Suprapubic skin (tissue), 4 donors: ENCODE measurements around the gene MTCH1. TPM values are rescaled to one million over a fixed set of nuclear protein-coding genes. Genes with fewer than 3 reads are reported as not detected.

ENCODE experiments used
- DNase-seq, 2 donors: peaks; one replicate each; pipeline ENCODE4 v3.0.0-alpha.2; 2019; ENCODE audit warnings: low spot score in 2 of 2
- H3K27ac ChIP-seq: fragments of 200-600 bp; sonication (generic); one replicate; pipeline ENCODE4 v1.5.1; 2019
- H3K27me3 ChIP-seq: fragments of 200-600 bp; sonication (generic); one replicate; pipeline ENCODE4 v1.5.1; 2019
- H3K36me3 ChIP-seq: fragments of 200-600 bp; sonication (generic); one replicate; pipeline ENCODE4 v1.5.1; 2019
- H3K4me1 ChIP-seq: fragments of 200-600 bp; sonication (generic); one replicate; pipeline ENCODE4 v1.5.1; 2019
- H3K4me3 ChIP-seq: fragments of 200-600 bp; sonication (generic); one replicate; pipeline ENCODE4 v1.5.1; 2019; ENCODE audit warnings: mild to moderate bottlenecking
- H3K9me3 ChIP-seq: fragments of 200-600 bp; sonication (generic); one replicate; pipeline ENCODE4 v1.5.1; 2019
- EP300 ChIP-seq: sonication (generic); formaldehyde crosslinking; IDR thresholded peaks from one replicate; pipeline ENCODE4 v1.6.1; 2017; ENCODE audit warnings: antibody characterized with exemption
- POLR2A ChIP-seq, 2 donors: fragments of 450-650 bp; IDR thresholded peaks; one replicate each; pipeline ENCODE4 v1.6.1; 2017; ENCODE audit warnings: antibody characterized with exemption in 2 of 2, mild to moderate bottlenecking in 2 of 2, moderate library complexity in 2 of 2
- POLR2AphosphoS5 ChIP-seq, 3 donors: sonication (generic); formaldehyde crosslinking; IDR thresholded peaks; one replicate each; pipeline ENCODE4 v1.6.1; 2017; ENCODE audit warnings: antibody characterized with exemption in 3 of 3
- WGBS: methylation state at CpG from one replicate; pipeline ENCODE4 v1.1.5; 2018; 5-methylcytosine and 5-hydroxymethylcytosine counted together
- total RNA-seq, 4 donors: library from RNA; depleted of rRNA; stranded (reverse); fragments of >200 nt; gene quantifications; one replicate each; pipeline ENCODE4 v1.1.0, GENCODE V29; 2016
- TF ChIP-seq, protein P1 (sequence below), 2 donors: fragments of 200-600 bp in 1 of 2; fragments of 450-650 bp in 1 of 2; sonication (generic) in 1 of 2; IDR thresholded peaks; one replicate each; pipeline ENCODE4 v1.5.1; 2016 to 2019; ENCODE audit warnings: antibody characterized with exemption in 2 of 2, mild to moderate bottlenecking in 1 of 2, moderate library complexity in 1 of 2

Gene MTCH1
- total RNA-seq, 4 donors from 2014 or later: 160 to 220 (median 183) TPM

DNA sequence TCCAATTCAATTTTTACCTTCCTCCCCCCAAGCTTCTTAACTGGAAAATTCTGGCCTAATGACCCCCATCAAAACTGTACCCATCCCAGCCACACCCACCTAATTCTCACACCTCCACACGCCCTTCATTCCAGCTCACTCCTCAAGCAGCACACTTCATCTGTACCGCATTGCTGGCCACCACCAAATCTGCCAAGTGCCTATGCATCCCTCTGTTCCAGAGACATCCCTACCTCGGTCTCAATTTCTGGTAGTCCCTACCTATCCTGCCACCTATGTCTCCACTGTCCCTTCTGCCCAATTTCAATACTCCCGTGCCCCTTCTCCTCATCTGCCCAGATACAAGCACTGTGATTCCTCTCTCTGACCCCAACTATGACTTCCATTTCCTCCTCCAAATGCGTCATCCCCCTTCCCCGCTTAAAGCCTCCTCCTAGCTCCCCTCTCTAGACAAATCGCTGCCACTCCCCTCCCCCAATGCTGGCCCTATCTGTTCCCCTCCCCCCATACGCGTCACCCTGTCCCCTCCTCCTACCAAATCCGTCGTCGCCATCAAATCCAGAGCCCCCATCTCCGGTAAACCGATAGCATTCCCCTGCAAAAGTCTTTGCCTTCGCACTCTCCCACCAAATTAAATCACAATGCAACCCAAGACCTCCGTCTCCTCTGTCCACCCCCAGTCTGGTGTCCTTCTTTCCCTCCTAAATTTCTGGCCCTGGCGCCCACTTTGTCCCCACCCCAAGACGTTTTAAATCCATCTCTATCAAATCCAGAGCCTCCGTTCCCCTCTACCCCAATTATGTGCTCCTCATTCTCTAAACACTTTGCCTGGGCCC is 1.2 kb downstream of the MTCH1 start:
- peaks cover 60% of the 10 kb centered on the region for H3K4me1 ChIP-seq
- TF ChIP-seq EP300: no peak
- peak overlapping the region; percentile 96 for H3K27ac ChIP-seq
- peak in 1 of 2 donors; percentile 74 for DNase-seq
- 6% methylated on average over 19 of the region's 19 CpGs for WGBS
- H3K36me3 ChIP-seq: no peaks in the 10 kb centered on the region
- no peaks in the 10 kb centered on the region for H3K9me3 ChIP-seq
- H3K27me3 ChIP-seq: no peaks in the 10 kb centered on the region
- H3K4me3 ChIP-seq: peak overlapping the region; percentile 96

DNA sequence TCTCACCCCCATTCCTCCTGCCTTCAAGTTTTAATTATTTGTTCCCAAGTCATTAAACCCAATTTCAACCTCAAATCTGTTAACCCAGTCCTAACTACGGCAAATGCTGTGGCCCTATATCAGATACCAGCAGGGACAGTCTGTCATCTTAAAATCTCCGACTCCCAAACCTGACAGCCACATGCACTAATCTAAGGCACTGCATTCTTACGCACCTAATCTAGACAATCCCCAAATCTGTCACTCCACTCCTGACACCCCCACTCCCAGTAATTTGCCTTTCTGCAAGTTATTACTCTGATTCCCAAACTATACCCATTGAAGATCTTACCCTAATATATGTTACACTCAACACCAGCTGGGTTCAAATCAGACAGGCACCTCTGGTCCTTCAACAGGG is 2.5 kb downstream of the MTCH1 start:
- peaks cover 70% of the 10 kb centered on the region for H3K4me1 ChIP-seq
- TF ChIP-seq EP300: no peak
- no peak for TF ChIP-seq POLR2A (IDR thresholded peaks at IDR 0.05)
- TF ChIP-seq, protein P1, sequence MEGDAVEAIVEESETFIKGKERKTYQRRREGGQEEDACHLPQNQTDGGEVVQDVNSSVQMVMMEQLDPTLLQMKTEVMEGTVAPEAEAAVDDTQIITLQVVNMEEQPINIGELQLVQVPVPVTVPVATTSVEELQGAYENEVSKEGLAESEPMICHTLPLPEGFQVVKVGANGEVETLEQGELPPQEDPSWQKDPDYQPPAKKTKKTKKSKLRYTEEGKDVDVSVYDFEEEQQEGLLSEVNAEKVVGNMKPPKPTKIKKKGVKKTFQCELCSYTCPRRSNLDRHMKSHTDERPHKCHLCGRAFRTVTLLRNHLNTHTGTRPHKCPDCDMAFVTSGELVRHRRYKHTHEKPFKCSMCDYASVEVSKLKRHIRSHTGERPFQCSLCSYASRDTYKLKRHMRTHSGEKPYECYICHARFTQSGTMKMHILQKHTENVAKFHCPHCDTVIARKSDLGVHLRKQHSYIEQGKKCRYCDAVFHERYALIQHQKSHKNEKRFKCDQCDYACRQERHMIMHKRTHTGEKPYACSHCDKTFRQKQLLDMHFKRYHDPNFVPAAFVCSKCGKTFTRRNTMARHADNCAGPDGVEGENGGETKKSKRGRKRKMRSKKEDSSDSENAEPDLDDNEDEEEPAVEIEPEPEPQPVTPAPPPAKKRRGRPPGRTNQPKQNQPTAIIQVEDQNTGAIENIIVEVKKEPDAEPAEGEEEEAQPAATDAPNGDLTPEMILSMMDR (IDR thresholded peaks at IDR 0.05): no peak
- TF ChIP-seq POLR2AphosphoS5 (IDR thresholded peaks at IDR 0.05): no peak
- no peaks in the 10 kb centered on the region for H3K9me3 ChIP-seq
- H3K27ac ChIP-seq: no peak overlapping the region
- 93% methylated on average over 3 of the region's 3 CpGs for WGBS
- no peaks in the 10 kb centered on the region for H3K27me3 ChIP-seq
- no peak overlapping the region for H3K4me3 ChIP-seq
- H3K36me3 ChIP-seq: no peaks in the 10 kb centered on the region
- DNase-seq: no peak

DNA sequence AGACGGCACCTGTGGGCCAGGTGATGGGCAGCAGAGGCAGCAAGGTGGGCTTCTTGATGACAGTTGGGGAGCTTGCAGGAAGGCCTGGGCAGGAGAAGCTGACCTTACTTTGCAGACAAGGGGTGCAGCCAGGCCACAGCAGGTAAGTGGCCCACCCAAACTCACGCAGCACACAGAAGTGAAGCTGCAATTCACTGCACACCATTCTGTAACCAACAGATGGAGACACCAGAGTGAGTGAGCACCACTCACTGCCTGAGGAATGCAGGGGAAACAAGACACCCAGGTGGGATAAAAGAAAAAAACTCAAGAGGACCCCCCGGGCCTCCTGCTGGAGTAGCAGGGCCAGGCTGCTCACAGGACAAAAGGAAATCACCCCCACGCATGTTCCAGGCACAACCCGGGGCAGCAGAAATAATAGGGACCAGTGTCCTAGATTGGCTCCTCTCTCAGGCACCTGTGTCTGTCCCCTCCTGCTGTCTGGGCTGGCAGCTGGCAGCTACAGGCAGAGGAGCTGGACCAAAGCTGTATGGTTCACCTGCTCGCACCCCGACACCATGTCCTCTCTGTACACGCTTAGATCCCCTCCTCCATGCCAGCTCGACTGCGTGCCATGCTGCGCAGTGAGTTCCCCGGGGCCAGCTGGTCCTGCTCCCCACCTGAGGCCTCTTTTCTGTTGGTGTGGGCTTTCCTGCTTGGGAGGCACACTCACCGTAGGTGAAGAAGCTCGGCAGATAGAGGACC is 4.9 kb downstream of the MTCH1 start:
- Histone ChIP-seq H3K36me3 (peaks cover 24% of the 10 kb centered on the region), H3K27me3 (no peaks in the 10 kb centered on the region), H3K9me3 (no peaks in the 10 kb centered on the region), H3K4me1 (peaks cover 57% of the 10 kb centered on the region), H3K27ac (no peak overlapping the region), H3K4me3 (no peak overlapping the region)
- TF ChIP-seq POLR2AphosphoS5 (IDR thresholded peaks at IDR 0.05): no peak
- no peak for TF ChIP-seq POLR2A (IDR thresholded peaks at IDR 0.05)
- TF ChIP-seq EP300: no peak
- TF ChIP-seq, protein P1 (IDR thresholded peaks at IDR 0.05): no peak
- DNase-seq: no peak
- 72% methylated on average over 14 of the region's 14 CpGs for WGBS

GRCh38 chr6:36980129-36980528 is 5.9 kb downstream of the MTCH1 start:
- H3K4me3 ChIP-seq: no peak overlapping the region
- 72% methylated on average over 6 of the region's 6 CpGs for WGBS
- DNase-seq: no peak
- no peak overlapping the region for H3K27ac ChIP-seq
- peaks cover 54% of the 10 kb centered on the region for H3K4me1 ChIP-seq
- no peaks in the 10 kb centered on the region for H3K9me3 ChIP-seq
- no peak for TF ChIP-seq EP300
- no peak for TF ChIP-seq POLR2AphosphoS5 (IDR thresholded peaks at IDR 0.05)
- no peak for TF ChIP-seq POLR2A (IDR thresholded peaks at IDR 0.05)
- TF ChIP-seq, protein P1 (IDR thresholded peaks at IDR 0.05): no peak
- peaks cover 34% of the 10 kb centered on the region for H3K36me3 ChIP-seq
- H3K27me3 ChIP-seq: no peaks in the 10 kb centered on the region

GRCh38 chr6:36979347-36979742 is 6.7 kb downstream of the MTCH1 start:
- no peak for TF ChIP-seq POLR2AphosphoS5 (IDR thresholded peaks at IDR 0.05)
- TF ChIP-seq, protein P1 (IDR thresholded peaks at IDR 0.05): peak; percentile 49 to 54
- H3K27me3 ChIP-seq: no peaks in the 10 kb centered on the region
- H3K27ac ChIP-seq: no peak overlapping the region
- DNase-seq: no peak
- H3K4me3 ChIP-seq: no peak overlapping the region
- peaks cover 41% of the 10 kb centered on the region for H3K36me3 ChIP-seq
- 38% methylated on average over 4 of the region's 4 CpGs for WGBS
- peaks cover 46% of the 10 kb centered on the region for H3K4me1 ChIP-seq
- H3K9me3 ChIP-seq: no peaks in the 10 kb centered on the region
